K562 (cell line): ENCODE data around the gene SLBP. TPM values are rescaled to one million over a fixed set of nuclear protein-coding genes. Genes with fewer than 3 reads are reported as not detected.

Experiments
- ATF1 ChIP-seq, 2 experiments: fragments of 450-650 bp in 1 of 2; IDR thresholded peaks; 2 replicates each; pipeline ENCODE4 v1.6.1; 2016; ENCODE audit warnings: missing compliant biosample characterization in 1 of 2, missing genetic modification characterization in 1 of 2
- CHD7 ChIP-seq: fragments of 200-600 bp; sonication (generic); IDR thresholded peaks from one replicate; pipeline ENCODE4 v1.6.1; 2012; ENCODE audit warnings: mild to moderate bottlenecking, low read depth, low read length, inconsistent platforms
- CTBP1 ChIP-seq: fragments of 450-650 bp; IDR thresholded peaks from 2 replicates; pipeline ENCODE4 v1.6.1; 2016; ENCODE audit warnings: borderline replicate concordance
- E2F1 ChIP-seq: sonication (generic); formaldehyde crosslinking; IDR thresholded peaks from 2 replicates; pipeline ENCODE4 v1.8.1; 2023; ENCODE audit warnings: mild to moderate bottlenecking, missing genetic modification reagents, moderate library complexity
- HNRNPK ChIP-seq: fragments of 200-400 bp; formaldehyde crosslinking; IDR thresholded peaks from one replicate; pipeline ENCODE4 v1.6.1; 2018; ENCODE audit warnings: mild to moderate bottlenecking, low read depth, low read length; ENCODE audit not compliant: poor library complexity, severe bottlenecking
- MXI1 ChIP-seq: IDR thresholded peaks from 2 replicates; pipeline ENCODE4 v1.6.1; 2011; ENCODE audit warnings: low read depth, mild to moderate bottlenecking, improper control_type of control experiment, low read length
- NCOR1 ChIP-seq: fragments of 450-650 bp; IDR thresholded peaks from 2 replicates; pipeline ENCODE4 v1.6.1; 2016; ENCODE audit warnings: mild to moderate bottlenecking, moderate library complexity
- PHF8 ChIP-seq: fragments of 200-600 bp; sonication (generic); IDR thresholded peaks from 2 replicates; pipeline ENCODE4 v1.6.1; 2012; ENCODE audit warnings: mixed run types, mild to moderate bottlenecking, inconsistent platforms, low read length, moderate library complexity, borderline replicate concordance
- SLC30A9 ChIP-seq: fragments of 250-450 bp; sonication (Bioruptor Pico); IDR thresholded peaks from 2 replicates; pipeline ENCODE4 v1.8.0; 2022; ENCODE audit warnings: mild to moderate bottlenecking, moderate library complexity
- THAP12 ChIP-seq: fragments of 250-450 bp; sonication (Bioruptor Pico); IDR thresholded peaks from 2 replicates; pipeline ENCODE4 v1.9.0; 2021; ENCODE audit warnings: mild to moderate bottlenecking, inconsistent platforms
- ZEB2 ChIP-seq: fragments of 450-650 bp; IDR thresholded peaks from 2 replicates; pipeline ENCODE4 v1.6.1; 2016
- ZFX ChIP-seq: sonication (generic); formaldehyde crosslinking; IDR thresholded peaks from 2 replicates; pipeline ENCODE4 v1.8.0; 2022; ENCODE audit warnings: mild to moderate bottlenecking, missing genetic modification reagents, moderate library complexity
- polyA plus RNA-seq, 8 experiments: library from polyadenylated mRNA; depleted of rRNA in 4 of 8; stranded (reverse) in 5 of 8; unstranded in 3 of 8; fragments of >200 nt; fragmentation: Nextera tagmentation in 2 of 8; fragmentation: Illumina TruSeq in 1 of 8; extraction: Ambion mirVana in 2 of 8; extraction: Trizol in 1 of 8; gene quantifications; 2 replicates each; pipeline versions ENCODE4 v1.2.1 to v1.2.3, GENCODE V29; 2011 to 2014; ENCODE audit warnings: inconsistent platforms in 1 of 8, missing spikeins in 1 of 8
- total RNA-seq, 7 experiments: library from RNA; depleted of rRNA in 6 of 7; stranded (reverse); fragments of >200 nt in 6 of 7; fragmentation: Illumina TruSeq in 2 of 7; extraction: Trizol in 2 of 7; gene quantifications; 2 replicates each; pipeline versions ENCODE4 v1.2.1 to v1.2.3, GENCODE V29; 2011 to 2021; ENCODE audit warnings: low replicate concordance in 1 of 7

The SLBP gene
- total and polyA plus RNA-seq, 9 of the 15 experiments (the other 6 are each of a cell fraction or from before 2014, with no cell fraction given), result 49.4 to 221 (median 162) TPM

GRCh38 chr4:1721003-1721665 is 9.0 kb upstream of the SLBP start, which contains the start of the genes TACC3 and TMEM129 (continued):
- TF ChIP-seq PHF8 (peak; percentile 70; the same call in 1 of the 2 replicates), MXI1 (no peak), THAP12 (CRISPR knock-in tag) (0 out of 2 replicates have a peak, but pooled peaks have one; percentile 26), ZFX (peak; percentile 93), HNRNPK (peak; percentile 20), CTBP1 (peak; percentile 22; the same call in 1 of the 2 replicates), CHD7 (no peak), ZEB2 (peak; percentile 81), ATF1 (CRISPR knock-in tag; IDR thresholded peaks at IDR 0.05) (no peak), ATF1 (tag; IDR thresholded peaks at IDR 0.05) (0 out of 2 replicates have a peak, but pooled peaks have one; percentile 32), E2F1 (CRISPR knock-in tag) (0 out of 2 replicates have a peak, but pooled peaks have one; percentile 30), SLC30A9 (no peak), NCOR1 (0 out of 2 replicates have a peak, but pooled peaks have one; percentile 9)
